ENCODE results near the gene IDNK. TPM values are rescaled to one million over a fixed set of nuclear protein-coding genes. Genes with fewer than 3 reads are reported as not detected.

Gene IDNK
- total RNA-seq, 1 experiment from 2014 or later: 0.50 TPM

- TF ChIP-seq STAT6 (CRISPR knock-in tag; conservative IDR thresholded peaks at IDR 0.05; ENCODE audit: low read depth): no peak
Observed at GRCh38 chr9:83646500-83647239, 23.7 kb downstream of the IDNK start (continued).

GRCh38 chr9:83649080-83649479, 26.1 kb downstream of the IDNK start:
- H3K4me1 Mint-ChIP-seq: peaks cover 14% of the 10 kb centered on the region
- ChIA-PET CTCF (interaction anchor here (0.6 to 4.6 kb wide), 19 partner anchors 9 to 429 kb away, joined by 3 to 71 read pairs (median 5); partner anchors contain the start of gene IDNK), POLR2A (interaction anchor here (1.0 kb wide), 1 partner anchor 37 kb away, joined by 3 read pairs; no protein-coding TSS in a partner anchor)
- H3K36me3 Mint-ChIP-seq: peaks cover 35% of the 10 kb centered on the region
- peak; percentile 84 for DNase-seq (ENCODE audit: low spot score)
- no peak overlapping the region for H3K4me3 Mint-ChIP-seq
- TF ChIP-seq CTCF (IDR thresholded peaks at IDR 0.05) (peak; percentile 88), E2F1 (CRISPR knock-in tag; IDR thresholded peaks at IDR 0.05) (no peak), NR3C1 (CRISPR knock-in tag; conservative IDR thresholded peaks at IDR 0.05; ENCODE audit: low read depth) (no peak), HMGA2 (CRISPR knock-in tag; IDR thresholded peaks at IDR 0.05) (no peak), SP1 (CRISPR knock-in tag; conservative IDR thresholded peaks at IDR 0.05) (no peak), SMAD3 (CRISPR knock-in tag; IDR thresholded peaks at IDR 0.05; ENCODE audit: borderline replicate concordance) (no peak), ETV6 (CRISPR knock-in tag; IDR thresholded peaks at IDR 0.05) (no peak), NFATC4 (CRISPR knock-in tag; IDR thresholded peaks at IDR 0.05) (no peak)
- peak; percentile 91 for ATAC-seq
- no peaks in the 10 kb centered on the region for H3K27me3 Mint-ChIP-seq (ENCODE audit: low read depth)
- no peak overlapping the region for H3K27ac Mint-ChIP-seq
- peaks cover 15% of the 10 kb centered on the region for H3K9me3 Mint-ChIP-seq

GRCh38 chr9:83649515-83649914, 26.6 kb downstream of the IDNK start:
- peak; percentile 74 for ATAC-seq
- peak; percentile 17 for DNase-seq (ENCODE audit: low spot score)
- H3K4me3 Mint-ChIP-seq: no peak overlapping the region
- H3K36me3 Mint-ChIP-seq: peaks cover 40% of the 10 kb centered on the region
- POLR2A ChIA-PET: interaction anchor here (1.0 kb wide), 1 partner anchor 38 kb away, joined by 3 read pairs; no protein-coding TSS in a partner anchor
- peaks cover 14% of the 10 kb centered on the region for H3K4me1 Mint-ChIP-seq
- H3K27me3 Mint-ChIP-seq (ENCODE audit: low read depth): no peaks in the 10 kb centered on the region
- peaks cover 15% of the 10 kb centered on the region for H3K9me3 Mint-ChIP-seq
- CTCF ChIA-PET: interaction anchor here (0.6 to 4.6 kb wide), 18 partner anchors 10 to 430 kb away, joined by 3 to 71 read pairs (median 6); partner anchors contain the start of gene IDNK
- peak overlapping the region; percentile 83 for H3K27ac Mint-ChIP-seq
- TF ChIP-seq TEAD4 (CRISPR knock-in tag; IDR thresholded peaks at IDR 0.05) (no peak), PREB (CRISPR knock-in tag; IDR thresholded peaks at IDR 0.05; ENCODE audit: borderline replicate concordance) (no peak), ARID4B (CRISPR knock-in tag; IDR thresholded peaks at IDR 0.05; ENCODE audit: borderline replicate concordance) (no peak), EMX1 (CRISPR knock-in tag; IDR thresholded peaks at IDR 0.05) (no peak), SOX15 (CRISPR knock-in tag; IDR thresholded peaks at IDR 0.05) (no peak), ZNF423 (CRISPR knock-in tag; IDR thresholded peaks at IDR 0.05) (no peak), ZNF121 (CRISPR knock-in tag; IDR thresholded peaks at IDR 0.05) (no peak), ESRRA (CRISPR knock-in tag; IDR thresholded peaks at IDR 0.05; ENCODE audit: borderline replicate concordance) (no peak)

Measured in WTC11 (cell line).